ENCODE measurements around the gene PLAAT2. TPM values are rescaled to one million over a fixed set of nuclear protein-coding genes. Genes with fewer than 3 reads are reported as not detected.

PLAAT2 gene
- total and polyA plus RNA-seq, 2 of the 13 experiments (the other 11 are each of a cell fraction or from before 2014, with no cell fraction given), result 0.22 TPM; not detected in 1

DNA sequence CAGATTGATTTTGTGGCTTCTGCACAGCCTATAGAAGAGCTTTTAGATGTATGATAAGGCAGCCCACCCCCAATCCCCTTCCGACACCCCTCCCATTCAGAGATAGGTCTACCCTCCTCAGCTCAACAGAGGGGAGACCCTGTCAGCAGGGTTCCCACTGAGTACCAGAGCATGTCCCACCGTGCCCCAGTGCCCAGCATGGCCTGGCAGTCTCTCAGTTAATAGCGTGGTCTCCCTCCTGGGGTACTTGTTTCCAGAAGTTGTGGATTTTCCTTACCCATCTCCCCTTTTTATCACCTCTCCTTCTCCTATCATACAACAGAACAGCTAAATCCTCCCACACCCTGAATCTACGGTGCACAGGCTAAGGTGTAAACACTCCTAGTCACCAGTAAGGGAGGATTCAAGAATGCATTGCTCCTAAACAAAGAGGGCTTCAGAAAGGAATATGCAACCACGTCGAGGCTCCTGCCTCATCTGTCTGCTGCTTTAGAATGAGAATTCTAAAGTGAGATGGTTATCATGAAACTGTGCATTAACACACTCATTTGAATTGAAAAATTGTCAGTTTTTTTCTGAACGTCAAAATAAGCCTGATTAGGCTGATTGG is 6.7 kb downstream of the PLAAT2 start:
- no TSS peak for BruUV-seq (replicated peaks)
- H3K9ac ChIP-seq (ENCODE audit: insufficient read depth, low read depth, low read length), result no peak overlapping the region
- no peaks in the 10 kb centered on the region for H3K9me3 ChIP-seq (ENCODE audit: low read length)
- H3K4me2 ChIP-seq (ENCODE audit: low read depth, low read length), result no peak overlapping the region
- 25% methylated on average over 7 of the region's 7 CpGs for WGBS (ENCODE audit: low lambda C conversion rate)
- peaks cover 0 to 5% of the 10 kb centered on the region in 2 experiments; a peak in 2 of 5 replicates for H3K27me3 ChIP-seq (ENCODE audit: control insufficient read depth in 1 of 2, insufficient read depth in 2 of 2, low read length in 2 of 2)
- ATAC-seq, result no peak
- ChIA-PET CTCF (ENCODE audit: low intra/inter-chr PET ratio, low total read pairs) (no interaction called here), POLR2A (no interaction called here)
- H3K4me1 ChIP-seq (ENCODE audit: insufficient read depth, low read length), result peaks cover 8% of the 10 kb centered on the region; the same call in 1 of the 2 replicates
- H3K79me2 ChIP-seq (ENCODE audit: insufficient read depth, low read length), result no peaks in the 10 kb centered on the region
- no peak overlapping the region for H3K4me3 ChIP-seq (replicated peaks in 1 of 3; ENCODE audit: insufficient read depth in 1 of 3, low read depth in 2 of 3, low read length in 3 of 3)
- TF ChIP-seq NFKBIZ (CRISPR knock-in tag; IDR thresholded peaks at IDR 0.05) (no peak), SIX4 (CRISPR knock-in tag; IDR thresholded peaks at IDR 0.05) (no peak), GTF2F1 (IDR thresholded peaks at IDR 0.05; ENCODE audit: low read length) (no peak)
- no peak overlapping the region for H3K27ac ChIP-seq (ENCODE audit: extremely low read length, insufficient read depth, low read length)
- in situ Hi-C loops (cut with HindIII; ENCODE audit: extremely low pct_ligation_motif_present, low pct_unique_long_range_greater_than_20kb), result no loop called here
- no peak overlapping the region for H2AFZ ChIP-seq (ENCODE audit: low read length)
- FAIRE-seq, result no peak
- DNase-seq (ENCODE audit: low spot score), result no peak
- H3K36me3 ChIP-seq (replicated peaks in 1 of 2; ENCODE audit: control insufficient read depth in 1 of 2, insufficient read depth in 2 of 2, low read length in 2 of 2), result no peaks in the 10 kb centered on the region
- intact Hi-C loops (cut with micrococcal nuclease; ENCODE audit: unreplicated experiment), result no loop called here
- H4K20me1 ChIP-seq (ENCODE audit: insufficient read depth, low read length), result no peaks in the 10 kb centered on the region

DNA sequence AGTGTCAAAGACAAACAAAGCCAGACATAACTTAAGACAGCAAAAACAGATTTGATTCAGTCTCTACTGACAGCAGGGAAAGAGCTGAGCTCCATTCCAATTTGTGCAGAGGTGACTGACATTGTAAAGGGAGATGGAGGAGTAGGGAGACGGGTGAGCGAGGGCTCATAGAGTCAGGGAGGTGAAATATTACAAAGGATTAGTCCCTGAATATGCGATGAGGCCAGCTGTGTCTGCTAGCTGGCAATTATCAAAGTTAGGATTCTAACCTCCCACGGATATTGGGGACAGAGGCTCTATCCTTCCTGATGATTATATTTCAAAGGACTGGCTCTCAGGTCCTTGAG is 8.3 kb downstream of the PLAAT2 start:
- H3K4me3 ChIP-seq (replicated peaks in 1 of 3; ENCODE audit: insufficient read depth in 1 of 3, low read depth in 2 of 3, low read length in 3 of 3), result no peak overlapping the region
- intact Hi-C loops (cut with micrococcal nuclease; ENCODE audit: unreplicated experiment) (no loop called here), in situ Hi-C loops (cut with HindIII; ENCODE audit: extremely low pct_ligation_motif_present, low pct_unique_long_range_greater_than_20kb) (no loop called here)
- no peak overlapping the region for H3K4me2 ChIP-seq (ENCODE audit: low read depth, low read length)
- H3K36me3 ChIP-seq (replicated peaks in 1 of 2; ENCODE audit: control insufficient read depth in 1 of 2, insufficient read depth in 2 of 2, low read length in 2 of 2), result no peaks in the 10 kb centered on the region
- H3K4me1 ChIP-seq (ENCODE audit: insufficient read depth, low read length), result peaks cover 8% of the 10 kb centered on the region; the same call in 1 of the 2 replicates
- H3K9ac ChIP-seq (ENCODE audit: insufficient read depth, low read depth, low read length), result no peak overlapping the region
- no peak for ATAC-seq
- WGBS (ENCODE audit: low lambda C conversion rate), result 26% methylated on average over 4 of the region's 4 CpGs
- ChIA-PET POLR2A (no interaction called here), CTCF (ENCODE audit: low intra/inter-chr PET ratio, low total read pairs) (no interaction called here)
- FAIRE-seq, result no peak
- BruUV-seq (replicated peaks), result no TSS peak
- DNase-seq (ENCODE audit: low spot score), result no peak
- no peaks in the 10 kb centered on the region for H3K9me3 ChIP-seq (ENCODE audit: low read length)
- H3K27ac ChIP-seq (ENCODE audit: extremely low read length, insufficient read depth, low read length), result no peak overlapping the region
- peaks cover 0 to 5% of the 10 kb centered on the region in 2 experiments; a peak in 2 of 5 replicates for H3K27me3 ChIP-seq (ENCODE audit: control insufficient read depth in 1 of 2, insufficient read depth in 2 of 2, low read length in 2 of 2)
- no peaks in the 10 kb centered on the region for H4K20me1 ChIP-seq (ENCODE audit: insufficient read depth, low read length)
- H3K79me2 ChIP-seq (ENCODE audit: insufficient read depth, low read length), result no peaks in the 10 kb centered on the region
- no peak overlapping the region for H2AFZ ChIP-seq (ENCODE audit: low read length)
- TF ChIP-seq ELF1 (CRISPR knock-in tag; IDR thresholded peaks at IDR 0.05), result no peak
- TF ChIP-seq ZNF703 (CRISPR knock-in tag; IDR thresholded peaks at IDR 0.05; ENCODE audit: borderline replicate concordance), result no peak
- TF ChIP-seq JUN (CRISPR knock-in tag; IDR thresholded peaks at IDR 0.05), result no peak
- TF ChIP-seq TSC22D2 (CRISPR knock-in tag; IDR thresholded peaks at IDR 0.05; ENCODE audit: borderline replicate concordance), result no peak
- TF ChIP-seq, protein P1, sequence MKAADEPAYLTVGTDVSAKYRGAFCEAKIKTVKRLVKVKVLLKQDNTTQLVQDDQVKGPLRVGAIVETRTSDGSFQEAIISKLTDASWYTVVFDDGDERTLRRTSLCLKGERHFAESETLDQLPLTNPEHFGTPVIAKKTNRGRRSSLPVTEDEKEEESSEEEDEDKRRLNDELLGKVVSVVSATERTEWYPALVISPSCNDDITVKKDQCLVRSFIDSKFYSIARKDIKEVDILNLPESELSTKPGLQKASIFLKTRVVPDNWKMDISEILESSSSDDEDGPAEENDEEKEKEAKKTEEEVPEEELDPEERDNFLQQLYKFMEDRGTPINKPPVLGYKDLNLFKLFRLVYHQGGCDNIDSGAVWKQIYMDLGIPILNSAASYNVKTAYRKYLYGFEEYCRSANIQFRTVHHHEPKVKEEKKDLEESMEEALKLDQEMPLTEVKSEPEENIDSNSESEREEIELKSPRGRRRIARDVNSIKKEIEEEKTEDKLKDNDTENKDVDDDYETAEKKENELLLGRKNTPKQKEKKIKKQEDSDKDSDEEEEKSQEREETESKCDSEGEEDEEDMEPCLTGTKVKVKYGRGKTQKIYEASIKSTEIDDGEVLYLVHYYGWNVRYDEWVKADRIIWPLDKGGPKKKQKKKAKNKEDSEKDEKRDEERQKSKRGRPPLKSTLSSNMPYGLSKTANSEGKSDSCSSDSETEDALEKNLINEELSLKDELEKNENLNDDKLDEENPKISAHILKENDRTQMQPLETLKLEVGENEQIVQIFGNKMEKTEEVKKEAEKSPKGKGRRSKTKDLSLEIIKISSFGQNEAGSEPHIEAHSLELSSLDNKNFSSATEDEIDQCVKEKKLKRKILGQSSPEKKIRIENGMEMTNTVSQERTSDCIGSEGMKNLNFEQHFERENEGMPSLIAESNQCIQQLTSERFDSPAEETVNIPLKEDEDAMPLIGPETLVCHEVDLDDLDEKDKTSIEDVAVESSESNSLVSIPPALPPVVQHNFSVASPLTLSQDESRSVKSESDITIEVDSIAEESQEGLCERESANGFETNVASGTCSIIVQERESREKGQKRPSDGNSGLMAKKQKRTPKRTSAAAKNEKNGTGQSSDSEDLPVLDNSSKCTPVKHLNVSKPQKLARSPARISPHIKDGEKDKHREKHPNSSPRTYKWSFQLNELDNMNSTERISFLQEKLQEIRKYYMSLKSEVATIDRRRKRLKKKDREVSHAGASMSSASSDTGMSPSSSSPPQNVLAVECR (CRISPR knock-in tag; IDR thresholded peaks at IDR 0.05; ENCODE audit: borderline replicate concordance), result no peak
- no peak for TF ChIP-seq CENPX (CRISPR knock-in tag; IDR thresholded peaks at IDR 0.05)
- no peak for TF ChIP-seq SCMH1 (CRISPR knock-in tag; IDR thresholded peaks at IDR 0.05; ENCODE audit: borderline replicate concordance)
- TF ChIP-seq SALL2 (CRISPR knock-in tag; IDR thresholded peaks at IDR 0.05), result no peak
- no peak for TF ChIP-seq ZMYM4 (CRISPR knock-in tag; IDR thresholded peaks at IDR 0.05)
- no peak for TF ChIP-seq ZNF383 (CRISPR knock-in tag; IDR thresholded peaks at IDR 0.05; ENCODE audit: borderline replicate concordance)
- TF ChIP-seq, protein P2, sequence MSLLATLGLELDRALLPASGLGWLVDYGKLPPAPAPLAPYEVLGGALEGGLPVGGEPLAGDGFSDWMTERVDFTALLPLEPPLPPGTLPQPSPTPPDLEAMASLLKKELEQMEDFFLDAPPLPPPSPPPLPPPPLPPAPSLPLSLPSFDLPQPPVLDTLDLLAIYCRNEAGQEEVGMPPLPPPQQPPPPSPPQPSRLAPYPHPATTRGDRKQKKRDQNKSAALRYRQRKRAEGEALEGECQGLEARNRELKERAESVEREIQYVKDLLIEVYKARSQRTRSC (CRISPR knock-in tag; IDR thresholded peaks at IDR 0.05; ENCODE audit: low read depth), result no peak
- no peak for TF ChIP-seq GATA4 (IDR thresholded peaks at IDR 0.05; ENCODE audit: borderline replicate concordance, low read depth)
